Fibroblast of mammary gland (primary cell): ENCODE results near the gene NCAM1.

Experiments
- DNase-seq: peaks from one replicate; pipeline ENCODE4 v3.0.0-alpha.2; 2010; ENCODE audit warnings: low read depth
- H3K4me3 ChIP-seq: 2 replicates; pipeline ENCODE4 v1.5.1; 2011; ENCODE audit warnings: low read depth, mild to moderate bottlenecking, low read length, moderate library complexity; ENCODE audit not compliant: control insufficient read depth
- TF ChIP-seq, protein P1 (sequence below): conservative IDR thresholded peaks from 2 replicates; pipeline ENCODE4 v1.5.1; 2011; ENCODE audit warnings: low read depth, low read length, inconsistent platforms; ENCODE audit not compliant: control insufficient read depth, insufficient read depth

The NCAM1 gene

DNA sequence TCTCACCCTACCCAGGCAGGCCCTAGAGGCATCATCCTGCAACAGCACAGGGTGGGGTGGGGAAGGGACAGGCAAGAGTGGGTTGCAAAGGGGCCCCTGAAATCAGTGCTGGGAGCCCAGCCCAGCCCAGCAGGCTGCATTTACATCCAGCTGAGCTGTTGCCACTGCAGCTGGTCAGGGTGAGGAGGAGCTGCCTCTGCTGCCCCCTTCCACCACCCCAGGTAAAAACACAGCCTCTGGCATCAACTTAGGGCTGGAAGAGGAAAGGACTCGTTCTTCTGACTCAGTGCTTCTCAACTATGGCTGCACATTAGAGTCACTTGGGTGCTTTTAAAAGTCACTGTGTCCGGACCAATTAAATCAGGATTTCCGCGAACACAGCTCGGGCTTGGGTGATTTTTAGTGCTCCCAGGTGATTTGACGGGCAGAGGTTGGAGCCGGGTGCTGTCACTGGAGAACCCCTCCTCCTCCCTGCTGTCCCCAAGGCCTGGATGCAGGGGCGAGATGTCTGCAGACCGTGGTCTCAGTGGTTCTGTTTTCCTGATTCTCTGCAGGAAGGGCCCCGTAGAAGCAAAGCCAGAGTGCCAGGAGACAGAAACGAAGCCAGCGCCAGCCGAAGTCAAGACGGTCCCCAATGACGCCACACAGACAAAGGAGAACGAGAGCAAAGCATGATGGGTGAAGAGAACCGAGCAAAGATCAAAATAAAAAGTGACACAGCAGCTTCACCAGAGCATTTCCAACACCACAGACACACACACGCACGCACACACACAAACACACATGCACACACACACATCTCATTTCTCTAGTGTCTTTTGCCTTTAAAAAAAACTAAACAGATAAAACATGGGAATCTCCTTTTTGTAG lies 313.7 kb downstream of the NCAM1 start:
- no peak for DNase-seq
- no peak overlapping the region for H3K4me3 ChIP-seq
- TF ChIP-seq, protein P1, sequence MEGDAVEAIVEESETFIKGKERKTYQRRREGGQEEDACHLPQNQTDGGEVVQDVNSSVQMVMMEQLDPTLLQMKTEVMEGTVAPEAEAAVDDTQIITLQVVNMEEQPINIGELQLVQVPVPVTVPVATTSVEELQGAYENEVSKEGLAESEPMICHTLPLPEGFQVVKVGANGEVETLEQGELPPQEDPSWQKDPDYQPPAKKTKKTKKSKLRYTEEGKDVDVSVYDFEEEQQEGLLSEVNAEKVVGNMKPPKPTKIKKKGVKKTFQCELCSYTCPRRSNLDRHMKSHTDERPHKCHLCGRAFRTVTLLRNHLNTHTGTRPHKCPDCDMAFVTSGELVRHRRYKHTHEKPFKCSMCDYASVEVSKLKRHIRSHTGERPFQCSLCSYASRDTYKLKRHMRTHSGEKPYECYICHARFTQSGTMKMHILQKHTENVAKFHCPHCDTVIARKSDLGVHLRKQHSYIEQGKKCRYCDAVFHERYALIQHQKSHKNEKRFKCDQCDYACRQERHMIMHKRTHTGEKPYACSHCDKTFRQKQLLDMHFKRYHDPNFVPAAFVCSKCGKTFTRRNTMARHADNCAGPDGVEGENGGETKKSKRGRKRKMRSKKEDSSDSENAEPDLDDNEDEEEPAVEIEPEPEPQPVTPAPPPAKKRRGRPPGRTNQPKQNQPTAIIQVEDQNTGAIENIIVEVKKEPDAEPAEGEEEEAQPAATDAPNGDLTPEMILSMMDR = no peak

DNA sequence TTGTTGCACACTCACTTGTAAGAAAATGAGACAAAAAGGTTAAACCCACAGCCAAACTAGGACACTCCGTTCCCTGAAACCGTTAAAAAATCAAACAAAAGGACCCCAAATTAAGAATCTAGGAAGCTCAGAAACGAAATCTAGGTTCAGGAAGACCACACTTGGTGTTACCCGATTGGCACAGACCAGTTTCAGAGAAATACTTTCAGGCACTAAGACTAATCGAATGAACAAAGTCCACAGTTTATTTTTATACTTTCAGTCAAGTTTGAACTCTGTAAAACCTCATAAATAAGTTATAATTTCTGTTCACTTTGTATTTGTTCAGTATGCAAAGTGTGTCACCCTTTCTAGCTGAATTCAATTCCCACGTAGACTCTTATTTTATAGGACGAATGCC lies 314.4 kb downstream of the NCAM1 start:
- DNase-seq = no peak
- TF ChIP-seq, protein P1 = no peak
- H3K4me3 ChIP-seq = no peak overlapping the region

DNA sequence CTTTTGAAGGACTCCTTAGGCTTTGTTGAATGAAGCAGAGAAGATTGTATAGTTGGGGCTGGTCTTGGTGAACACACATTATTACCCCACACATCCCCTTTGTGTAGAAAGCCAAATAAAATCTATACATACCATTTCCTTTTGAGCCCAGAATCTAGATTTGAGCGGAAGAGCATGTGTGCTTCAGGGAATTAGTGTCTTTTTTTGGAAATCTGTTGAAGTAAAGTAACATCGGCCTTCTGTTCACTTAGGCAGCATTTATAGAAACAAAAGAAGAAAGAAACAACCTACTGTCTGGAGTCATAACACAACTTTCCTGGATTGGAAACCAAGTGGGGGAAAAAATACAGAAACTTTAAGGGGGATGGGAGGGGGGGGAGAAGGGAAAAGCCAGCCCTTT lies 315.2 kb downstream of the NCAM1 start:
- TF ChIP-seq, protein P1 = no peak

DNA sequence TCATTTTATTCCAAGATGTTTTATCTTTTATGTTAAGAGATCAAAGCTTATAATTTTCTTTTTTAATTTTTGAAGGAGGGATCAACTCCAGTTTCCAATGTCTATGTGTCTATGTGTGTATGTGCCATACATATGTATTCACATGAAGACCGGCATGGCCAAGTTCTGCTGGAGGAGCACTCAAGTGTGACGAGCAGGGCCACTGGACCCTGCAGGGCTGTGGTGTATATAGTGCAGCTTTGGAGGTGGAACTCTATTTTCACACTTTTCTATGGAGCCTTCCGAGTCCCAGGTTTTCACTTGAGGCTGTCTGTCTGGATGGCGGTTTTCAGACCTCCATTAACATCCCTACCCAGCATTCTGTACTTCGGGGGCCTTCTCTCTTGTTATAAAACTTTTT lies 316.7 kb downstream of the NCAM1 start:
- no peak for DNase-seq
- no peak overlapping the region for H3K4me3 ChIP-seq
- TF ChIP-seq, protein P1 = no peak

More for the DNA sequence above, 315.2 kb downstream of the NCAM1 start:
- DNase-seq = no peak
- no peak overlapping the region for H3K4me3 ChIP-seq

DNA sequence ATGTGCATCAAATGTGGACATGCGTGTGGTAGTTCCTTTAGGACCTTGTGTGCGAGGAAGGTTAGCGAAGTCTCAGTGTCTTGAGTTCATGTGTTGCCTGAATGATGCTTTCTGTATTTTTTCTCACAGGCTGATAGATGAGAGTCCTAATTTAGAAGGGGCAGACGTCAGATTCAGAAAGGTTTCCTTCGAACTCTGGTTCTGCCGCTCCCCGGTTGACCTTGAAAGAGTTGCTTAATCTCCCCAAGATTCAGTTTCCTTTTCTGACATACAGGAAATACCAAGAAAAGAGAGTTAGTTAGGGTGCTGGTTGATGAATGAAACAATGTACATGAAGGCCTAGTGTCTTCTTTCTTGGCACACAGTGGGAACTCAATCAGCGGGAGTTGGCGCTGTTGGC lies 317.3 kb downstream of the NCAM1 start:
- no peak for DNase-seq
- TF ChIP-seq, protein P1 = no peak
- no peak overlapping the region for H3K4me3 ChIP-seq

DNA sequence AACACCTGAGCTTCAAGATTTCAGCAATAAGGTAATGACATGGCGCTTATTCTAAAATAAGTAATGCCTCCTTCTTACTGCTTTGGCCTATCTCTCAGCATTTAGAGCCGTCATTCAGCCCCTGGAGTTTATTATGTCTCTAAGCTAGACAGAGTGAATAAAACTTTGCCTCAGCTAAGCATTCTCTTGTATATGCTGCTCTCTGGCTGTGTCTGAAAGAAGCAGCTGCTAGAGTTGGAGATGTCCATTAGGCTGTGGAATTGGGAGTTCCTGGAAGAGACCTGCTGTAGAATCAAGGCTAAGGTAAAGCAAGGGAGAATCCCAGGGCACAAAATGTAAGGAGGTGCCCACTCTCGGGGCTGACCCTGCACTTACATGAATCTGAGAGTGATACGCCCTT lies 317.7 kb downstream of the NCAM1 start:
- DNase-seq = no peak
- TF ChIP-seq, protein P1 = no peak
- no peak overlapping the region for H3K4me3 ChIP-seq

DNA sequence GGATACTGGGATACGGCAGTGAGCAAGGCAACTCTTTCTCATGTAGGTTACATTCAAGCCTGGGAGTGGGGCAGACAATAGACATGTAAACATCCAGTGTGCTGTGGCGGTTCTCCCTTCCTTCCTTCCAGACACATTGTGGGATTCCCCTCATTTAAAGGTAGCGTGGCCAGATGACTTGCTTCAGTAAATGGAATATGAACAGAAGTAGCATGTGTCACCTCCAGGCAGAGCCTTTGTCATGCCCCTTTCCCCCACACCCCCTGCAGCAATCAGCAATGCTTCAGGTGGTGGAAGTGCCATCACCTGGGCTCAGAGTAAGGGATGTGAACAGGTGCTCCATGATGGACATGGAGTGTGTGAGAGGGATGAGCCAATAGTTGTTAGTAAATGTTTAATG lies 318.4 kb downstream of the NCAM1 start:
- DNase-seq = no peak
- no peak overlapping the region for H3K4me3 ChIP-seq
- TF ChIP-seq, protein P1 = no peak
